Mesenchymal stem cell (in vitro differentiated cells and primary cell): Measurements from ENCODE around the gene PARM1.

ENCODE experiments used
- DNase-seq: peaks from one replicate; pipeline ENCODE4 v3.0.0-alpha.2; 2013
- H2AFZ ChIP-seq: one replicate; pipeline ENCODE4 v1.6.1; 2013; ENCODE audit warnings: low read depth, mild to moderate bottlenecking, control low read depth, inconsistent platforms, low read length, moderate library complexity
- H2AK5ac ChIP-seq: 2 replicates; pipeline ENCODE4 v1.6.1; 2013; ENCODE audit warnings: low read length, moderate library complexity, mild to moderate bottlenecking, inconsistent platforms; ENCODE audit not compliant: severe bottlenecking
- H2BK120ac ChIP-seq: one replicate; pipeline ENCODE4 v1.6.1; 2013; ENCODE audit warnings: low read depth, mild to moderate bottlenecking, inconsistent platforms, low read length, moderate library complexity
- H2BK12ac ChIP-seq, 2 experiments: one replicate each; pipeline ENCODE4 v1.6.1; 2013; ENCODE audit warnings: inconsistent platforms in 2 of 2, low read length in 2 of 2, mild to moderate bottlenecking in 2 of 2, moderate library complexity in 2 of 2, control low read depth in 1 of 2
- H2BK15ac ChIP-seq: one replicate; pipeline ENCODE4 v1.6.1; 2013; ENCODE audit warnings: mild to moderate bottlenecking, low read depth, inconsistent platforms; ENCODE audit not compliant: poor library complexity, severe bottlenecking
- H2BK5ac ChIP-seq: 2 replicates; pipeline ENCODE4 v1.6.1; 2013; ENCODE audit warnings: low read depth, mild to moderate bottlenecking, low read length, control low read depth, inconsistent platforms; ENCODE audit not compliant: poor library complexity, severe bottlenecking
- H3K14ac ChIP-seq, 2 experiments: one replicate each; pipeline ENCODE4 v1.6.1; 2013; ENCODE audit warnings: inconsistent platforms in 2 of 2, low read length in 2 of 2, control low read depth in 1 of 2, mild to moderate bottlenecking in 1 of 2, moderate library complexity in 1 of 2
- H3K18ac ChIP-seq, 2 experiments: one replicate each; pipeline ENCODE4 v1.6.1; 2013; ENCODE audit warnings: inconsistent platforms in 2 of 2, low read length in 2 of 2, control low read depth in 1 of 2, low read depth in 1 of 2, mild to moderate bottlenecking in 1 of 2
- H3K23ac ChIP-seq, 2 experiments: one replicate each; pipeline ENCODE4 v1.6.1; 2013; ENCODE audit warnings: inconsistent platforms in 2 of 2, low read length in 2 of 2, mild to moderate bottlenecking in 2 of 2, moderate library complexity in 2 of 2, control low read depth in 1 of 2
- H3K27ac ChIP-seq: 2 replicates; pipeline ENCODE4 v1.5.1; 2013; ENCODE audit warnings: mild to moderate bottlenecking, moderate library complexity, low read length, control low read depth, inconsistent platforms; ENCODE audit not compliant: poor library complexity, severe bottlenecking
- H3K27me3 ChIP-seq, 2 experiments: 2 replicates each; pipeline versions ENCODE4 v1.6.1 to v1.7.0; 2013; ENCODE audit warnings: low read length in 2 of 2, mild to moderate bottlenecking in 2 of 2, moderate library complexity in 2 of 2, control low read depth in 1 of 2, inconsistent platforms in 1 of 2; ENCODE audit not compliant: control insufficient read depth in 1 of 2, insufficient read depth in 1 of 2
- H3K36me3 ChIP-seq, 2 experiments: 2 replicates each; pipeline versions ENCODE4 v1.6.1 to v1.7.0; 2013; ENCODE audit warnings: low read length in 2 of 2, control low read depth in 1 of 2, inconsistent platforms in 1 of 2, low read depth in 1 of 2, mild to moderate bottlenecking in 1 of 2; ENCODE audit not compliant: insufficient read depth in 2 of 2, control insufficient read depth in 1 of 2
- H3K4ac ChIP-seq, 2 experiments: one replicate each; pipeline ENCODE4 v1.6.1; 2013; ENCODE audit warnings: inconsistent platforms in 2 of 2, low read length in 2 of 2, mild to moderate bottlenecking in 2 of 2, moderate library complexity in 2 of 2, control low read depth in 1 of 2, low read depth in 1 of 2
- H3K4me1 ChIP-seq: 2 replicates; pipeline ENCODE4 v1.6.1; 2013; ENCODE audit warnings: low read depth, low read length, control low read depth; ENCODE audit not compliant: control insufficient read depth, insufficient read depth
- H3K4me2 ChIP-seq: 2 replicates; pipeline ENCODE4 v1.6.1; 2013; ENCODE audit warnings: low read length, mild to moderate bottlenecking, inconsistent platforms; ENCODE audit not compliant: poor library complexity, severe bottlenecking
- H3K4me3 ChIP-seq, 2 experiments: 2 replicates each; pipeline versions ENCODE4 v1.5.1 to v1.7.0; 2013; ENCODE audit warnings: low read length in 2 of 2, mild to moderate bottlenecking in 2 of 2, control low read depth in 1 of 2, low read depth in 1 of 2; ENCODE audit not compliant: insufficient read depth in 1 of 2
- H3K79me1 ChIP-seq: replicated peaks from 2 replicates; pipeline ENCODE4 v1.6.1; 2013; ENCODE audit warnings: mild to moderate bottlenecking, control low read depth, low read length, inconsistent platforms; ENCODE audit not compliant: poor library complexity, severe bottlenecking
- H3K9ac ChIP-seq: 2 replicates; pipeline ENCODE4 v1.7.0; 2013; ENCODE audit warnings: mild to moderate bottlenecking, low read length, moderate library complexity
- H3K9me3 ChIP-seq: 2 replicates; pipeline ENCODE4 v1.7.0; 2013; ENCODE audit warnings: mild to moderate bottlenecking, low read length; ENCODE audit not compliant: control insufficient read depth
- H4K8ac ChIP-seq: one replicate; pipeline ENCODE4 v1.6.1; 2013; ENCODE audit warnings: inconsistent platforms, mild to moderate bottlenecking, low read length, moderate library complexity
- H4K91ac ChIP-seq: one replicate; pipeline ENCODE4 v1.6.1; 2013; ENCODE audit warnings: mild to moderate bottlenecking, low read length, inconsistent platforms
- WGBS: methylation state at CpG from one replicate; pipeline ENCODE4 v1.1.7; 2013; ENCODE audit warnings: mixed read lengths; 5-methylcytosine and 5-hydroxymethylcytosine counted together

Gene PARM1

DNA sequence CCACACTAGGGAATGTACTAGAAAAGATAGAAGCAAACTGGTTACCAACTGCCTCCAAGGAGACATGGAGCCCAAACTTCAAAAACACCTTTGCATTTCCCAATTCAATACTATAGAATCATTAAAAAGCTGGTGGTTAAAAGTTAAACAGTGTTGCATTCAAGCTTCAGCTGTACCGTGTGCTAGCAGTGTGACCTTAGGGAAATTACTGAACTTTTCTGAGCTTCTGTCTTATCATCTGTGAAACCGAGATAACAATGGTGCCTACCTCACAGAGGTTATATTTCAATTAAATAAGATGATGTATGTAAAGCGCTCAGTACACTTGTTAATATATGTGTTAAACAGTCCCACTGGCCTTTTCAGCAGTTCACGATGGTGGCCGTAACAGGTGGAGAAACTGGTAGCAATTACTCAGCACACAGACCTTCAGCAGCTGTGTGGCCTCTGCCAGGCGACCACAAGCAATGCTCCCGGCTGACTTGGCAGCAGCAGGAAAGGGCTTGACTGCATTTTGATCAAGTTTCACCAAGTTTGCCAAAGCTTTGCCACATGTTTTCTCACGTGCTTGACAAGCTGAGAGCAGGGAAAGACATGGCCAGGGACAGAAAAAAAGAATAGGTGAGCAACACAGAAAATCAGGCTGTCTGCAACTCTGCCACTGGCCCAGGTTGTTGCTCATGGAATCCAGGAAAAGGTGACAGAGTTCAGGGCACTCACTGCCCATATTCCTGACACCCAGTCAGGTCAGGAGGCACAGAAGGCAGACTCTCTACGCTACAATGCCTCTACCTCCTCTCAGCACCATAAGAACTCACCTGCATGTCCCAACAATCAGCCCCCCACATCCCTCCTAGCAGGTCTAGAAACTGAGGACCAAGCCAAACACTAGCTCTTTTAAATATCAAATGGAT lies 72.1 kb downstream of the PARM1 start:
- H4K91ac ChIP-seq = no peak overlapping the region
- no peak overlapping the region for H2BK120ac ChIP-seq
- no peaks in the 10 kb centered on the region for H3K36me3 ChIP-seq
- no peak overlapping the region for H3K4me3 ChIP-seq
- H3K79me1 ChIP-seq = no peaks in the 10 kb centered on the region
- no peak overlapping the region for H3K9ac ChIP-seq
- DNase-seq = no peak
- no peak overlapping the region for H2AFZ ChIP-seq
- no peak overlapping the region for H3K4me2 ChIP-seq
- no peak overlapping the region for H3K23ac ChIP-seq
- H3K9me3 ChIP-seq = peaks cover 8% of the 10 kb centered on the region
- no peak overlapping the region for H4K8ac ChIP-seq
- H3K4ac ChIP-seq = no peak overlapping the region
- H2BK15ac ChIP-seq = no peak overlapping the region
- H2BK12ac ChIP-seq = no peak overlapping the region
- H3K27ac ChIP-seq = no peak overlapping the region
- 83% methylated on average over 9 of the region's 9 CpGs for WGBS
- H2AK5ac ChIP-seq = no peak overlapping the region
- peaks cover 2% of the 10 kb centered on the region for H3K4me1 ChIP-seq
- H2BK5ac ChIP-seq = no peak overlapping the region
- H3K27me3 ChIP-seq = no peaks in the 10 kb centered on the region
- H3K18ac ChIP-seq = no peak overlapping the region
- H3K14ac ChIP-seq = no peak overlapping the region

DNA sequence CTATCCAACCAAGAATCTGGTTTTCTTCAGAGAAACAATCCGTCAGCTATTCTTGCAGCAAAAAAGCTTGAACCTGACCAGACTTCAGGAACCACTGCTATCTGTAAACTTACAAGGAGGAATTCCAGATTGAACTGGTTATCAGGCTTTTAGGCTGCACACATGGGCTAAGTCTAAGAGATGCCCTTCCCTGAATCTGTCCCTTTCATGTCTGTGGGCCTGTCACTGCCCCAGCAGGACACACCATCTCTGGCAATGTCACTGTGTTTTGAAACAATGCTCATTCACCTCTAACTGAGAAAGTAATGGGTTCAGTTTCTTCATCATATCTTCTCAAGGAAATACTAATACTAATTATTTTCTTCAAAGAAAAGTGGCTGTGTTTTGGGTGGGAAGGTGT lies 72.8 kb downstream of the PARM1 start:
- Histone ChIP-seq H3K27me3 (no peaks in the 10 kb centered on the region), H2BK15ac (no peak overlapping the region), H3K14ac (no peak overlapping the region), H2BK5ac (no peak overlapping the region), H3K27ac (no peak overlapping the region), H2AFZ (no peak overlapping the region), H4K8ac (no peak overlapping the region), H2AK5ac (no peak overlapping the region), H3K23ac (no peak overlapping the region), H2BK120ac (no peak overlapping the region), H2BK12ac (no peak overlapping the region), H3K79me1 (no peaks in the 10 kb centered on the region), H4K91ac (no peak overlapping the region), H3K9ac (no peak overlapping the region), H3K9me3 (peaks cover 8% of the 10 kb centered on the region), H3K4me2 (no peak overlapping the region), H3K4me3 (no peak overlapping the region), H3K36me3 (no peaks in the 10 kb centered on the region), H3K4ac (no peak overlapping the region), H3K4me1 (peaks cover 2% of the 10 kb centered on the region), H3K18ac (no peak overlapping the region)
- WGBS = 95% methylated on average over 1 of the region's 1 CpG
- DNase-seq = no peak

DNA sequence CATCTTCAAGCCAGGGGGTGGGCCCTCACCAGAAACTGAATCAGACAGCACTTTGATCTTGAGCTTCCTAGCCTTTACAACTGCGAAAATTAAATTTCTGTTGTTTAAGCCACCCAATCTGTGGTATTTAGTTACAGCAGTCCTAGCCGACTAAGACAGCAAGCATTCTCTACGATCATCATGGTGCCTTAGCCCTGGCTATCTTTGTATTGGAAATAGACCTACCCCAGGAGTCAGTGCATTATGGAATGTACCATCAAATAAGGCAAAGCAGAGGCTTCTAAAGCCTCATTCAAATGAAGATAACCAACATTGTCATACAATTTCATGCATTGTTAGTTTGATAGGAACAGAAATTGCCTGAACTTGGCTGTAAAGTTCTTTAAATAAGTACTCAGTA lies 75.0 kb downstream of the PARM1 start:
- no peak overlapping the region for H3K14ac ChIP-seq
- H3K23ac ChIP-seq = no peak overlapping the region
- H2AFZ ChIP-seq = no peak overlapping the region
- H2BK15ac ChIP-seq = no peak overlapping the region
- H3K27ac ChIP-seq = no peak overlapping the region
- H3K36me3 ChIP-seq = no peaks in the 10 kb centered on the region
- no peaks in the 10 kb centered on the region for H3K4me1 ChIP-seq
- H3K9me3 ChIP-seq = peaks cover 8% of the 10 kb centered on the region
- no peak overlapping the region for H3K18ac ChIP-seq
- no peak overlapping the region for H2AK5ac ChIP-seq
- WGBS = 87% methylated on average over 3 of the region's 3 CpGs
- H3K79me1 ChIP-seq = no peaks in the 10 kb centered on the region
- no peak overlapping the region for H4K91ac ChIP-seq
- no peak overlapping the region for H2BK12ac ChIP-seq
- no peak overlapping the region for H4K8ac ChIP-seq
- no peak overlapping the region for H3K4me2 ChIP-seq
- H2BK5ac ChIP-seq = no peak overlapping the region
- no peak overlapping the region for H3K4me3 ChIP-seq
- H3K27me3 ChIP-seq = no peaks in the 10 kb centered on the region
- DNase-seq = no peak
- no peak overlapping the region for H3K4ac ChIP-seq
- H3K9ac ChIP-seq = no peak overlapping the region
- no peak overlapping the region for H2BK120ac ChIP-seq

DNA sequence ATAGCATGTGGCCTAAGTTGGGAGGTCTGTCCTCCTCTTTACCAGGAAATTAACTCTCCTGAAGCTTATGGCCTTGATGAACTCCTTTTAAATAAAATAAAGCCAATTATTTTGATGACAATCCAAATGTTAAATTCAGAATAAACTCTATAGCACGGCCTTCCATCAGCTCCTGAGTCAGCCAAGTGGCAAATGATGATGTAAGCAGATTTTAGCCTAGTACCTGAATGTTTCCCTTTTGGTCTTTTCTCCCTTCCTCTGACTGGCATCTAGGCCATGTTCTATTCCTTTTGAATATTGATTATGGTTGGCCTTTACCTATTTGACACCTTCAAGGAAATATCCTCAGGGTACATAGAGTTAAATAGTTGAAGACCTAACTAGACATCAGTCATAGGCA lies 76.2 kb downstream of the PARM1 start:
- H3K18ac ChIP-seq = no peak overlapping the region
- no peak overlapping the region for H3K4me3 ChIP-seq
- no peak overlapping the region for H3K4me2 ChIP-seq
- no peaks in the 10 kb centered on the region for H3K4me1 ChIP-seq
- no peak overlapping the region for H2BK120ac ChIP-seq
- no peak overlapping the region for H3K9ac ChIP-seq
- H3K14ac ChIP-seq = no peak overlapping the region
- H3K9me3 ChIP-seq = peaks cover 8% of the 10 kb centered on the region
- no peak overlapping the region for H4K91ac ChIP-seq
- no peak for DNase-seq
- H3K79me1 ChIP-seq = no peaks in the 10 kb centered on the region
- no peak overlapping the region for H2BK15ac ChIP-seq
- H3K27me3 ChIP-seq = no peaks in the 10 kb centered on the region
- H3K27ac ChIP-seq = no peak overlapping the region
- H2BK5ac ChIP-seq = no peak overlapping the region
- H3K4ac ChIP-seq = no peak overlapping the region
- H4K8ac ChIP-seq = no peak overlapping the region
- H3K36me3 ChIP-seq = no peaks in the 10 kb centered on the region
- H2BK12ac ChIP-seq = no peak overlapping the region
- no peak overlapping the region for H3K23ac ChIP-seq
- WGBS = 71% methylated on average over 1 of the region's 1 CpG
- no peak overlapping the region for H2AFZ ChIP-seq
- no peak overlapping the region for H2AK5ac ChIP-seq
